HEK293 (cell line): Measurements from ENCODE around the gene KDSR.

Experiments used
- BCL11A ChIP-seq: fragments of 450-650 bp; formaldehyde crosslinking; IDR thresholded peaks from 2 replicates; pipeline ENCODE4 v1.5.1; 2016; ENCODE audit warnings: low read depth, missing biosample characterization, missing genetic modification characterization
- ELK4 ChIP-seq: IDR thresholded peaks from 2 replicates; pipeline ENCODE4 v1.6.1; 2011; ENCODE audit warnings: mild to moderate bottlenecking, low read depth, low read length, borderline replicate concordance
- FEZF1 ChIP-seq: fragments of 450-650 bp; formaldehyde crosslinking; IDR thresholded peaks from 2 replicates; pipeline ENCODE4 v1.5.1; 2016; ENCODE audit warnings: missing biosample characterization, missing genetic modification characterization
- GLIS1 ChIP-seq: fragments of 450-650 bp; formaldehyde crosslinking; IDR thresholded peaks from 2 replicates; pipeline ENCODE4 v1.5.1; 2016; ENCODE audit warnings: missing biosample characterization, missing genetic modification characterization
- INSM2 ChIP-seq: fragments of 450-650 bp; formaldehyde crosslinking; IDR thresholded peaks from 2 replicates; pipeline ENCODE4 v1.5.1; 2016; ENCODE audit warnings: missing biosample characterization, missing genetic modification characterization
- MYNN ChIP-seq: fragments of 450-650 bp; formaldehyde crosslinking; IDR thresholded peaks from 2 replicates; pipeline ENCODE4 v1.5.1; 2016; ENCODE audit warnings: missing biosample characterization, missing genetic modification characterization, borderline replicate concordance
- SETDB1 ChIP-seq: IDR thresholded peaks from one replicate; pipeline ENCODE4 v1.6.1; 2017; ENCODE audit warnings: mild to moderate bottlenecking, low read length, moderate library complexity, mixed read lengths; ENCODE audit not compliant: insufficient read length
- YY1 ChIP-seq: fragments of 450-650 bp; formaldehyde crosslinking; IDR thresholded peaks from 2 replicates; pipeline ENCODE4 v1.5.1; 2018; ENCODE audit warnings: missing biosample characterization, missing genetic modification characterization
- ZBTB26 ChIP-seq: fragments of 450-650 bp; formaldehyde crosslinking; optimal IDR thresholded peaks from 2 replicates; pipeline ENCODE3; 2016; ENCODE audit warnings: missing biosample characterization, mild to moderate bottlenecking, missing genetic modification characterization
- ZNF292 ChIP-seq: fragments of 450-650 bp; formaldehyde crosslinking; IDR thresholded peaks from 2 replicates; pipeline ENCODE4 v1.5.1; 2016; ENCODE audit warnings: low read depth, missing biosample characterization, missing genetic modification characterization, borderline replicate concordance
- ZNF311 ChIP-seq: fragments of 450-650 bp; formaldehyde crosslinking; IDR thresholded peaks from 2 replicates; pipeline ENCODE4 v1.5.1; 2017; ENCODE audit warnings: missing biosample characterization, missing genetic modification characterization, borderline replicate concordance
- ZNF341 ChIP-seq: fragments of 450-650 bp; formaldehyde crosslinking; IDR thresholded peaks from 2 replicates; pipeline ENCODE4; 2016; ENCODE audit warnings: low read depth, missing biosample characterization, missing genetic modification characterization
- ZNF48 ChIP-seq: fragments of 450-650 bp; formaldehyde crosslinking; IDR thresholded peaks from 2 replicates; pipeline ENCODE4 v1.5.1; 2016; ENCODE audit warnings: missing biosample characterization, missing genetic modification characterization
- ZNF585B ChIP-seq: fragments of 450-650 bp; formaldehyde crosslinking; IDR thresholded peaks from 2 replicates; pipeline ENCODE4 v1.5.1; 2016; ENCODE audit warnings: missing biosample characterization, missing genetic modification characterization
- ZNF600 ChIP-seq: fragments of 450-650 bp; formaldehyde crosslinking; IDR thresholded peaks from 2 replicates; pipeline ENCODE4 v1.5.1; 2016; ENCODE audit warnings: missing biosample characterization, missing genetic modification characterization
- ZNF624 ChIP-seq: fragments of 450-650 bp; formaldehyde crosslinking; IDR thresholded peaks from 2 replicates; pipeline ENCODE4 v1.5.1; 2017; ENCODE audit warnings: missing biosample characterization, missing genetic modification characterization
- ZNF658 ChIP-seq: fragments of 450-650 bp; formaldehyde crosslinking; IDR thresholded peaks from 2 replicates; pipeline ENCODE4; 2016; ENCODE audit warnings: missing biosample characterization, missing genetic modification characterization
- ZNF670 ChIP-seq: fragments of 450-650 bp; formaldehyde crosslinking; IDR thresholded peaks from 2 replicates; pipeline ENCODE4 v1.5.1; 2016; ENCODE audit warnings: missing biosample characterization, missing genetic modification characterization, low read depth
- ZSCAN16 ChIP-seq: fragments of 450-650 bp; formaldehyde crosslinking; IDR thresholded peaks from 2 replicates; pipeline ENCODE4 v1.5.1; 2016; ENCODE audit warnings: missing biosample characterization, missing genetic modification characterization
- ZSCAN23 ChIP-seq: fragments of 450-650 bp; formaldehyde crosslinking; IDR thresholded peaks from 2 replicates; pipeline ENCODE4 v1.5.1; 2016; ENCODE audit warnings: missing biosample characterization, missing genetic modification characterization
- TF ChIP-seq, protein P1 (sequence below): fragments of 450-650 bp; formaldehyde crosslinking; IDR thresholded peaks from 2 replicates; pipeline ENCODE4 v1.5.1; 2016; ENCODE audit warnings: missing biosample characterization, missing genetic modification characterization
- TF ChIP-seq, protein P2 (sequence below): fragments of 450-650 bp; formaldehyde crosslinking; IDR thresholded peaks from 2 replicates; pipeline ENCODE4 v1.5.1; 2016; ENCODE audit warnings: missing biosample characterization, missing genetic modification characterization
- TF ChIP-seq, protein P3 (sequence below): fragments of 450-650 bp; formaldehyde crosslinking; IDR thresholded peaks from 2 replicates; pipeline ENCODE4 v1.5.1; 2016; ENCODE audit warnings: missing biosample characterization, missing genetic modification characterization
- TF ChIP-seq, protein P4 (sequence below): fragments of 450-650 bp; formaldehyde crosslinking; IDR thresholded peaks from 2 replicates; pipeline ENCODE4 v1.5.1; 2017; ENCODE audit warnings: missing biosample characterization, mild to moderate bottlenecking, missing genetic modification characterization, moderate library complexity
- TF ChIP-seq, protein P5 (sequence below): fragments of 450-650 bp; formaldehyde crosslinking; IDR thresholded peaks from 2 replicates; pipeline ENCODE4 v1.5.1; 2016; ENCODE audit warnings: missing biosample characterization, missing genetic modification characterization

The KDSR gene

DNA sequence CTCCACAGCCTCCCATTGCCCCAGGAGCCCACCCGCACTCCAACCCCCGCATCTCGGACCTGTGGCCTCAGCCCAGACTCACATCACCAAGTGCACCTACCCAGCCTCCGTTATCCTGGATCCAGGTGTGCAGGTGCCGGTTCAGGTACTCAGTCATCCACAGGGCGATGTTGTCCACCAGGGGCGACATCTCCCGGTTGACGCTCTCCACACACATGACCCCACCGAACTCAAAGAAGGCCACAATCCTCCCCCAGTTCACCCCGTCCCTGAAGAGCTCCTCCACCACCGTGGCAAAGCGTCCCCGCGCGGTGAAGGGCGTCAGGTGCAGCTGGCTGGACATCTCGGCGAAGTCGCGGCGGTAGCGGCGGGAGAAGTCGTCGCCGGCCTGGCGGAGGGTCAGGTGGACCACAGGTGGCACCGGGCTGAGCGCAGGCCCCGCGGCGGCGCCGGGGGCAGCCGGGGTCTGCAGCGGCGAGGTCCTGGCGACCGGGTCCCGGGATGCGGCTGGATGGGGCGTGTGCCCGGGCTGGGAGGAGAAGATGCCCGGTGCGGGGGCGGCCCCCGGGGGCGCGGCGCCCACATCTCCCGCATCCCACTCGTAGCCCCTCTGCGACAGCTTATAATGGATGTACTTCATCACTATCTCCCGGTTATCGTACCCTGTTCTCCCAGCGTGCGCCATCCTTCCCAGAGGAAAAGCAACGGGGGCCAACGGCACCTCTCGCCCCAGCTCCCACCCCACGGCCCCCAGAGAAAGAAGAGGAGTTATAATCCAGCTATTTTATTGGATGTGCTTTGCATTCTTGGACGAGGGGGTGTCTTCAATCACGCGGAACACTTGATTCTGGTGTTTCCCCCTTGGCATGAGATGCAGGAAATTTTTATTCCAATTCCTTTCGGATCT, 48.8 kb downstream of the KDSR start (continued):
- TF ChIP-seq ZBTB26 (tag by site-specific recombination) (peak; percentile 51), YY1 (no peak), FEZF1 (tag by site-specific recombination) (no peak), ZNF600 (tag by site-specific recombination) (0 out of 2 replicates have a peak, but pooled peaks have one; percentile 37), SETDB1 (no peak), MYNN (tag by site-specific recombination) (no peak), ZNF658 (tag by site-specific recombination) (no peak), ELK4 (no peak), ZNF670 (tag by site-specific recombination) (no peak), ZNF292 (tag by site-specific recombination) (no peak), INSM2 (tag by site-specific recombination) (no peak), ZNF341 (tag by site-specific recombination) (no peak), ZNF48 (tag by site-specific recombination) (no peak), ZSCAN16 (no peak), ZNF585B (tag by site-specific recombination) (no peak), ZNF311 (tag by site-specific recombination) (no peak), ZNF624 (no peak), ZSCAN23 (no peak), BCL11A (tag by site-specific recombination) (0 out of 2 replicates have a peak, but pooled peaks have one; percentile 38), GLIS1 (tag by site-specific recombination) (peak; percentile 38; the same call in 1 of the 2 replicates)
- TF ChIP-seq, protein P1, sequence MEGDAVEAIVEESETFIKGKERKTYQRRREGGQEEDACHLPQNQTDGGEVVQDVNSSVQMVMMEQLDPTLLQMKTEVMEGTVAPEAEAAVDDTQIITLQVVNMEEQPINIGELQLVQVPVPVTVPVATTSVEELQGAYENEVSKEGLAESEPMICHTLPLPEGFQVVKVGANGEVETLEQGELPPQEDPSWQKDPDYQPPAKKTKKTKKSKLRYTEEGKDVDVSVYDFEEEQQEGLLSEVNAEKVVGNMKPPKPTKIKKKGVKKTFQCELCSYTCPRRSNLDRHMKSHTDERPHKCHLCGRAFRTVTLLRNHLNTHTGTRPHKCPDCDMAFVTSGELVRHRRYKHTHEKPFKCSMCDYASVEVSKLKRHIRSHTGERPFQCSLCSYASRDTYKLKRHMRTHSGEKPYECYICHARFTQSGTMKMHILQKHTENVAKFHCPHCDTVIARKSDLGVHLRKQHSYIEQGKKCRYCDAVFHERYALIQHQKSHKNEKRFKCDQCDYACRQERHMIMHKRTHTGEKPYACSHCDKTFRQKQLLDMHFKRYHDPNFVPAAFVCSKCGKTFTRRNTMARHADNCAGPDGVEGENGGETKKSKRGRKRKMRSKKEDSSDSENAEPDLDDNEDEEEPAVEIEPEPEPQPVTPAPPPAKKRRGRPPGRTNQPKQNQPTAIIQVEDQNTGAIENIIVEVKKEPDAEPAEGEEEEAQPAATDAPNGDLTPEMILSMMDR (tag by site-specific recombination) = peak; percentile 98
- TF ChIP-seq, protein P2, sequence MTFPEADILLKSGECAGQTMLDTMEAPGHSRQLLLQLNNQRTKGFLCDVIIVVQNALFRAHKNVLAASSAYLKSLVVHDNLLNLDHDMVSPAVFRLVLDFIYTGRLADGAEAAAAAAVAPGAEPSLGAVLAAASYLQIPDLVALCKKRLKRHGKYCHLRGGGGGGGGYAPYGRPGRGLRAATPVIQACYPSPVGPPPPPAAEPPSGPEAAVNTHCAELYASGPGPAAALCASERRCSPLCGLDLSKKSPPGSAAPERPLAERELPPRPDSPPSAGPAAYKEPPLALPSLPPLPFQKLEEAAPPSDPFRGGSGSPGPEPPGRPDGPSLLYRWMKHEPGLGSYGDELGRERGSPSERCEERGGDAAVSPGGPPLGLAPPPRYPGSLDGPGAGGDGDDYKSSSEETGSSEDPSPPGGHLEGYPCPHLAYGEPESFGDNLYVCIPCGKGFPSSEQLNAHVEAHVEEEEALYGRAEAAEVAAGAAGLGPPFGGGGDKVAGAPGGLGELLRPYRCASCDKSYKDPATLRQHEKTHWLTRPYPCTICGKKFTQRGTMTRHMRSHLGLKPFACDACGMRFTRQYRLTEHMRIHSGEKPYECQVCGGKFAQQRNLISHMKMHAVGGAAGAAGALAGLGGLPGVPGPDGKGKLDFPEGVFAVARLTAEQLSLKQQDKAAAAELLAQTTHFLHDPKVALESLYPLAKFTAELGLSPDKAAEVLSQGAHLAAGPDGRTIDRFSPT = no peak
- TF ChIP-seq, protein P3, sequence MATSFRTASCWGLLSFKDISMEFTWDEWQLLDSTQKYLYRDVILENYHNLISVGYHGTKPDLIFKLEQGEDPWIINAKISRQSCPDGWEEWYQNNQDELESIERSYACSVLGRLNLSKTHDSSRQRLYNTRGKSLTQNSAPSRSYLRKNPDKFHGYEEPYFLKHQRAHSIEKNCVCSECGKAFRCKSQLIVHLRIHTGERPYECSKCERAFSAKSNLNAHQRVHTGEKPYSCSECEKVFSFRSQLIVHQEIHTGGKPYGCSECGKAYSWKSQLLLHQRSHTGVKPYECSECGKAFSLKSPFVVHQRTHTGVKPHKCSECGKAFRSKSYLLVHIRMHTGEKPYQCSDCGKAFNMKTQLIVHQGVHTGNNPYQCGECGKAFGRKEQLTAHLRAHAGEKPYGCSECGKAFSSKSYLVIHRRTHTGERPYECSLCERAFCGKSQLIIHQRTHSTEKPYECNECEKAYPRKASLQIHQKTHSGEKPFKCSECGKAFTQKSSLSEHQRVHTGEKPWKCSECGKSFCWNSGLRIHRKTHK (tag by site-specific recombination) = no peak
- TF ChIP-seq, protein P4, sequence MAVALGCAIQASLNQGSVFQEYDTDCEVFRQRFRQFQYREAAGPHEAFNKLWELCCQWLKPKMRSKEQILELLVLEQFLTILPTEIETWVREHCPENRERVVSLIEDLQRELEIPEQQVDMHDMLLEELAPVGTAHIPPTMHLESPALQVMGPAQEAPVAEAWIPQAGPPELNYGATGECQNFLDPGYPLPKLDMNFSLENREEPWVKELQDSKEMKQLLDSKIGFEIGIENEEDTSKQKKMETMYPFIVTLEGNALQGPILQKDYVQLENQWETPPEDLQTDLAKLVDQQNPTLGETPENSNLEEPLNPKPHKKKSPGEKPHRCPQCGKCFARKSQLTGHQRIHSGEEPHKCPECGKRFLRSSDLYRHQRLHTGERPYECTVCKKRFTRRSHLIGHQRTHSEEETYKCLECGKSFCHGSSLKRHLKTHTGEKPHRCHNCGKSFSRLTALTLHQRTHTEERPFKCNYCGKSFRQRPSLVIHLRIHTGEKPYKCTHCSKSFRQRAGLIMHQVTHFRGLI (tag by site-specific recombination) = no peak
- TF ChIP-seq, protein P5, sequence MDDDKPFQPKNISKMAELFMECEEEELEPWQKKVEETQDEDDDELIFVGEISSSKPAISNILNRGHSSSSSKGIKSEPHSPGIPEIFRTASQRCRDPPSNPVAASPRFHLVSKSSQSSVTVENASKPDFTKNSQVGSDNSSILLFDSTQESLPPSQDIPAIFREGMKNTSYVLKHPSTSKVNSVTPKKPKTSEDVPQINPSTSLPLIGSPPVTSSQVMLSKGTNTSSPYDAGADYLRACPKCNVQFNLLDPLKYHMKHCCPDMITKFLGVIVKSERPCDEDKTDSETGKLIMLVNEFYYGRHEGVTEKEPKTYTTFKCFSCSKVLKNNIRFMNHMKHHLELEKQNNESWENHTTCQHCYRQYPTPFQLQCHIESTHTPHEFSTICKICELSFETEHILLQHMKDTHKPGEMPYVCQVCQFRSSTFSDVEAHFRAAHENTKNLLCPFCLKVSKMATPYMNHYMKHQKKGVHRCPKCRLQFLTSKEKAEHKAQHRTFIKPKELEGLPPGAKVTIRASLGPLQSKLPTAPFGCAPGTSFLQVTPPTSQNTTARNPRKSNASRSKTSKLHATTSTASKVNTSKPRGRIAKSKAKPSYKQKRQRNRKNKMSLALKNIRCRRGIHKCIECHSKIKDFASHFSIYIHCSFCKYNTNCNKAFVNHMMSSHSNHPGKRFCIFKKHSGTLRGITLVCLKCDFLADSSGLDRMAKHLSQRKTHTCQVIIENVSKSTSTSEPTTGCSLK (tag by site-specific recombination) = no peak
